SU-DHL-6 (cell line): ENCODE data around the gene RAPGEF4.

Experiments used
- H2AFZ ChIP-seq: fragments of 200-600 bp; sonication (generic); 2 replicates; pipeline ENCODE4 v1.6.1; 2014; ENCODE audit warnings: low read depth, mild to moderate bottlenecking, moderate library complexity, mixed read lengths, antibody characterized with exemption, low read length; ENCODE audit not compliant: severe bottlenecking
- H3F3A ChIP-seq: fragments of 200-600 bp; shearing (Covaris generic); 2 replicates; pipeline ENCODE4 v1.6.0; 2016; ENCODE audit warnings: antibody characterized with exemption, mild to moderate bottlenecking; ENCODE audit not compliant: insufficient read depth
- H3K27ac ChIP-seq: fragments of 200-600 bp; sonication (generic); 2 replicates; pipeline ENCODE4 v1.5.1; 2016; ENCODE audit warnings: low read depth, mild to moderate bottlenecking, low read length, moderate library complexity, mixed read lengths
- H3K27me3 ChIP-seq: fragments of 200-600 bp; sonication (generic), shearing (Covaris generic); 2 replicates; pipeline ENCODE4 v1.6.0; 2014; ENCODE audit warnings: mild to moderate bottlenecking, low read length
- H3K36me3 ChIP-seq: fragments of 200-600 bp; sonication (generic); 2 replicates; pipeline ENCODE4 v1.6.1; 2014; ENCODE audit warnings: mild to moderate bottlenecking, low read length, mixed read lengths
- H3K4me2 ChIP-seq: fragments of 300-600, 200-600 bp; shearing (Covaris generic), sonication (generic); 2 replicates; pipeline ENCODE4 v1.6.0; 2014; ENCODE audit warnings: low read length, low read depth, mild to moderate bottlenecking; ENCODE audit not compliant: poor library complexity, severe bottlenecking
- H3K4me3 ChIP-seq: fragments of 200-600 bp; sonication (generic); 2 replicates; pipeline ENCODE4 v1.5.1; 2014; ENCODE audit warnings: antibody characterized with exemption, low read length, mild to moderate bottlenecking, mixed read lengths; ENCODE audit not compliant: insufficient read depth, poor library complexity, severe bottlenecking
- H3K79me2 ChIP-seq: fragments of 200-600 bp; sonication (generic); 2 replicates; pipeline ENCODE4 v1.6.1; 2014; ENCODE audit warnings: mild to moderate bottlenecking, low read length, moderate library complexity; ENCODE audit not compliant: insufficient read depth
- H3K9ac ChIP-seq: fragments of 200-600 bp; sonication (generic); 2 replicates; pipeline ENCODE4 v1.7.0; 2014; ENCODE audit warnings: mild to moderate bottlenecking, low read length
- H3K9me2 ChIP-seq: fragments of 200-600 bp; sonication (generic); replicated peaks from 2 replicates; pipeline ENCODE4 v1.6.1; 2014; ENCODE audit warnings: low read length; ENCODE audit not compliant: insufficient read depth
- H3K9me3 ChIP-seq: fragments of 200-600 bp; sonication (generic); 2 replicates; pipeline ENCODE4 v1.6.1; 2014; ENCODE audit warnings: low read length, mixed read lengths; ENCODE audit not compliant: insufficient read depth
- H4K20me1 ChIP-seq: fragments of 200-600 bp; sonication (generic); 2 replicates; pipeline ENCODE4 v1.6.1; 2014; ENCODE audit warnings: low read depth, mild to moderate bottlenecking, antibody characterized with exemption, low read length, moderate library complexity, mixed read lengths
- CTCF ChIP-seq: fragments of 200-600 bp; sonication (generic); IDR thresholded peaks from one replicate; pipeline ENCODE4 v1.5.1; 2017; ENCODE audit warnings: antibody characterized with exemption, mild to moderate bottlenecking, low read length, moderate library complexity; ENCODE audit not compliant: insufficient read depth, poor library complexity, severe bottlenecking
- EZH2phosphoT487 ChIP-seq: fragments of 200-600 bp; sonication (generic), shearing (Covaris generic); conservative IDR thresholded peaks from 2 replicates; pipeline ENCODE4 v1.6.1; 2018; ENCODE audit warnings: mild to moderate bottlenecking, antibody characterized with exemption, low read length, moderate library complexity, mixed read lengths

The RAPGEF4 gene

GRCh38 chr2:172919732-172920131 is 184.1 kb downstream of the RAPGEF4 start:
- no peak overlapping the region for H3K4me2 ChIP-seq
- no peak overlapping the region for H3K4me3 ChIP-seq
- H2AFZ ChIP-seq, result no peak overlapping the region
- H3K79me2 ChIP-seq, result no peaks in the 10 kb centered on the region
- H3K9ac ChIP-seq, result no peak overlapping the region
- H3K9me3 ChIP-seq, result no peaks in the 10 kb centered on the region
- H3K27me3 ChIP-seq, result no peaks in the 10 kb centered on the region
- no peaks in the 10 kb centered on the region for H3F3A ChIP-seq
- no peaks in the 10 kb centered on the region for H4K20me1 ChIP-seq
- no peaks in the 10 kb centered on the region for H3K9me2 ChIP-seq
- no peak for TF ChIP-seq CTCF
- no peak for TF ChIP-seq EZH2phosphoT487
- no peak overlapping the region for H3K27ac ChIP-seq
- no peaks in the 10 kb centered on the region for H3K36me3 ChIP-seq

DNA sequence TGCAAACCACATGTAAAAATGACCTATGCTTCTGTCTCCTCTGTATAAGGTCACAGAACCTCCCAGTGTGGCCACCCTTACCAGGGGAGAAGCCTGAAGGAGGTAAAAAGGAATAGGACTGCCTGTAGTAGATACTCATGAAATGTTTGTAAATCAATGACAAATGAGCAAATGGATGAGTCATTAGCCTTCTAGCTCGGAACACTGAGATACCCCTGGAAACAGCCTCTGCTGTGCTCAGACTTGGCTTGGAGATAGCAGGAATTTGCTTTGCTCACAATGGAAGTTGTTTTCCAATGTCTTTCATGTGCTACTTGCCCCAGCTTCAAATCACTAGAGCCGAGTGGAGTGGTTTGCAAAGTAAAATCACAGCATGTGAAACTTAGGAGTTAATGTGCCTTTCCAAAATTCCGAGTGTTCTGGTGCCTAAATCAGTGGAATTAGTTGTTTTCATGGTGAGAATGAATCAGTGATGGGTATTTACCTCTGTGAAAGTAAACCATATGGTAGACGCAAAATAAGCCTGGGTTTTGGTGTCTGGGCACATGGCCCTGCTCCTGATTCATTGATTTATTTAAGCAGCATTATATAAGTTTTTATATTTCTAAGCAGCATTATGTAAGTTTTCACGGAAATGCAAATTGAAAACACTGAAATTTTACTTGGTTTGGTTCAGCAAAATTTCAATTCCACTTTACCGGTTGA is 186.0 kb downstream of the RAPGEF4 start:
- Histone ChIP-seq H3K27me3 (no peaks in the 10 kb centered on the region), H3K4me2 (no peak overlapping the region), H3K9ac (no peak overlapping the region), H3K36me3 (no peaks in the 10 kb centered on the region), H3K9me2 (no peaks in the 10 kb centered on the region), H3K4me3 (no peak overlapping the region), H3K79me2 (no peaks in the 10 kb centered on the region), H3K27ac (no peak overlapping the region), H3F3A (no peaks in the 10 kb centered on the region), H4K20me1 (no peaks in the 10 kb centered on the region), H2AFZ (no peak overlapping the region), H3K9me3 (no peaks in the 10 kb centered on the region)
- TF ChIP-seq CTCF (no peak), EZH2phosphoT487 (no peak)

DNA sequence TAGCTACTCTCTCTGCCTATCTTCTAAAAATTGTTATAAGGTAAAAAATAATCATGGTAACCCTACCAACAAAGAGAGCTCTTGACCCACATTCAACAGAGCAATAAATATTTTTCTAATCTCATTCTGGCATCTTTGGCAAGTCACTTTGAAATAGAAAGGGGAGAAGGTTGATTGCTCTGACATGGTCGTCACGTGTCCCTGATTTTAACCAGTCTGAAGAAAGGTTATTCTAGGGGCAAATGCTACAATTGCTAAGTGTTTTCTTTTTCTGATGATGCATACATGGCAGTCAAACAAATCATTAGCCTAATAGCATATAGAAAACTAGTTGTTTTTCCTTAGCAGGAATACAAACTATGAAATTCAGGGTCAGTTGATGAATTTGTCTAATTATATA is 186.7 kb downstream of the RAPGEF4 start:
- Histone ChIP-seq H3K27ac (no peak overlapping the region), H3K79me2 (no peaks in the 10 kb centered on the region), H3K9me2 (no peaks in the 10 kb centered on the region), H3F3A (no peaks in the 10 kb centered on the region), H4K20me1 (no peaks in the 10 kb centered on the region), H3K4me3 (no peak overlapping the region), H3K9me3 (no peaks in the 10 kb centered on the region), H3K27me3 (no peaks in the 10 kb centered on the region), H3K4me2 (no peak overlapping the region), H2AFZ (no peak overlapping the region), H3K36me3 (no peaks in the 10 kb centered on the region), H3K9ac (no peak overlapping the region)
- no peak for TF ChIP-seq CTCF
- TF ChIP-seq EZH2phosphoT487, result no peak
